ENCODE measurements around the gene GRIA3.

DNA sequence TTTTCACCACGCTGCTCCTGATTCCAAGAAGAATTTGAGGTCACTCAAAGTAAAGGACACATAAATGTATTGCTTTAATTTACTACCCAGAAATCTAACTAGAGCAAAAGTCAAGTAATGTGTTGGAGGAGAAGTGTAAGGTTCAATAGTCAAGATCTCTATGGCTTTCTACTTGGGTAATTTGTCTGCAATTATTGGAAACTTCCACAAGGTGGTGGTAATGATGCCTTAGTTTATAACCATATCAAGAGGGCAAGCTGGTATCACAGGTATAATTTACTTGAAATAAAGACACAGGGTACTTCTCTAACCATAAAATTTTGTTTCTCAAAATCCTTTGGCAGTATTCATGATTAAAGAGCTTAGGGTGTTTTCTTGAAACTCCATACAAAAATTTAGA lies 10.2 kb upstream of the GRIA3 start:
- no peak for TF ChIP-seq EP300 (IDR thresholded peaks at IDR 0.05; ENCODE audit: borderline replicate concordance in 1 of 2, low read depth in 1 of 2, low read length in 1 of 2)
- no peak for TF ChIP-seq SIN3A (IDR thresholded peaks at IDR 0.05; ENCODE audit: borderline replicate concordance, low read depth, low read length)
- TF ChIP-seq, protein P1, sequence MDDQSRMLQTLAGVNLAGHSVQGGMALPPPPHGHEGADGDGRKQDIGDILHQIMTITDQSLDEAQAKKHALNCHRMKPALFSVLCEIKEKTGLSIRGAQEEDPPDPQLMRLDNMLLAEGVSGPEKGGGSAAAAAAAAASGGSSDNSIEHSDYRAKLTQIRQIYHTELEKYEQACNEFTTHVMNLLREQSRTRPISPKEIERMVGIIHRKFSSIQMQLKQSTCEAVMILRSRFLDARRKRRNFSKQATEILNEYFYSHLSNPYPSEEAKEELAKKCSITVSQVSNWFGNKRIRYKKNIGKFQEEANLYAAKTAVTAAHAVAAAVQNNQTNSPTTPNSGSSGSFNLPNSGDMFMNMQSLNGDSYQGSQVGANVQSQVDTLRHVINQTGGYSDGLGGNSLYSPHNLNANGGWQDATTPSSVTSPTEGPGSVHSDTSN (IDR thresholded peaks at IDR 0.05) = no peak
- TF ChIP-seq RXRA (IDR thresholded peaks at IDR 0.05; ENCODE audit: borderline replicate concordance, low read depth) = no peak
